ENCODE measurements around the gene MYO3B.

MYO3B gene

DNA sequence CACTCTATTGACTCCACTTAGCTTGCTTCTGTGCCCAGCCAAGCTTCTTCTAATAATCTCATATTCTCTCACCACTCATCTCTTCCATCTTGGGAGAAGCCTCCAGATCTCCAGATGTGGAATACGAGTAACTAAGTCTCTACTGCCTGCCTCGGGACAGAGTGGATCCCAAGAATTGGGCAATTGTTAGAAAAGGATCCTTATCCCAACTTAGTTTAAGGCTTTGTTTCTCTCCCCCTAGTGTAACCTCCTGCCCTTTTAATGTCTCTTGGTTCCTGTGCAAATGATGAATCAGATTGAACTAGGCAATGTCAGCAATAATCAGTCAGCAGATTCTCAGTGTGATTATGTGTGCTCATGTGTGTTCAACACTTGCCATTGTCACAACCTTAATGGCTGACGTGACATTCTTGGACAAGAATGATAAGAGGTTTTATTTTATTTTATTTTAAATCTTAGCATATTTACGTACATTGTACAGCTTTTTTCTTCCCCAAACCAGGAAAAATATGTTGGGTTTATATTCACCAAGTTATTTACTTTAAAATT is 59.7 kb downstream of the MYO3B start:
- no peak for DNase-seq

DNA sequence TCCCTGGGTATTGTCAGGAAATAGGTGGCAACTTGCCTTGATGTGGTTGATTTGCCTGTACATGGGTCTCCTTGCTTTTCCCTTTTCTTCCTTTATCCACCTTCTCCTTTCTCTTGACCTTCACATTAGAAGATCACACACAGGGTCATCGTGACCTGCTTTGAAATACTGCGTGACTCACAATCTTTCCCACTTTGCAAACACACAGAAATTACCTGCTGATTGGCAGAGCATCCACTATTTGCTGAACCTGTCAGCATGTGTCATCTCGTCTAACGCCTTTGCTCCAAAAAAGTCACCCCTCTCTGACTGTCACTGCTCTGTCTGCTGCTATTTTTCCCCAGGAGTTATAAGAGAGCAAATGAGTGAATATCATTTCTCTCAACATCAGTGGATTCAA is 60.8 kb downstream of the MYO3B start:
- DNase-seq: no peak

DNA sequence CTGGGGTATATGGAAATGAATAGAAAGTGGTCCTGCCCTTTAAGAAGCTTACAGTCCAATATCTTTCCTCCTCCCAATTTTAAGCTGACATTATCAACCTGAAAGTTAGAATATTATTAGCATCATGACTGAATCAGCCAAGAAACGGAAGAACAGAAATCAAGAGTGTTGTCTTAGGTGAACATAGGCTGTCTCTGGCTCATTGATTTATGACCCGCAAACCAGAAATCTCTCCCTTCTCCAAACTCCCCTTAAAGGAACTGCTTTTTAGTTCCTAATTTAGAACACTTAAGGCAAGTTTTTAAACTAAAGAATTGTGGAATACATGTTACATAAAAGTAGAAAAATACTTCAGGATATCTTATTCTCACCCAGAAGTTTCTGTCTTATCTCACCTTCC is 62.7 kb downstream of the MYO3B start:
- no peak for DNase-seq

DNA sequence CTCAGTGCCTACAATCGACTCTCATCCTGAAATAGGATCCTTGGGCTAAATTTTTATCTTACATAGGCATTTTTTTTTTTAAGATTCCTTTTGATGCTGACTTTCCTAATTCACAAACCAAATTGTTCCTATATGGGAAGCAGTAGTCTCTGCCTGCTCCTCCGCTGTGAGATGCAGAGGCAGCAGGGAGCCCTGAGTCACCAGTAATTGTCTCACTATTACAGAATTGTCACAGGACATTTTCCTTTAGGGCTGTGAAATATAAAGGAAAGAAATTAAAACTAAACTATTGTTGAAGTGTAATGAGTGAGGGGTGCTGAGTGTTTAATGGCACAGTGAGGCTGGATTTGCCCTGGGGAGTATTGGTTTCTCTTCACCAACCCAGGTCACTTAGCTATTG is 63.8 kb downstream of the MYO3B start:
- no peak for DNase-seq

DNA sequence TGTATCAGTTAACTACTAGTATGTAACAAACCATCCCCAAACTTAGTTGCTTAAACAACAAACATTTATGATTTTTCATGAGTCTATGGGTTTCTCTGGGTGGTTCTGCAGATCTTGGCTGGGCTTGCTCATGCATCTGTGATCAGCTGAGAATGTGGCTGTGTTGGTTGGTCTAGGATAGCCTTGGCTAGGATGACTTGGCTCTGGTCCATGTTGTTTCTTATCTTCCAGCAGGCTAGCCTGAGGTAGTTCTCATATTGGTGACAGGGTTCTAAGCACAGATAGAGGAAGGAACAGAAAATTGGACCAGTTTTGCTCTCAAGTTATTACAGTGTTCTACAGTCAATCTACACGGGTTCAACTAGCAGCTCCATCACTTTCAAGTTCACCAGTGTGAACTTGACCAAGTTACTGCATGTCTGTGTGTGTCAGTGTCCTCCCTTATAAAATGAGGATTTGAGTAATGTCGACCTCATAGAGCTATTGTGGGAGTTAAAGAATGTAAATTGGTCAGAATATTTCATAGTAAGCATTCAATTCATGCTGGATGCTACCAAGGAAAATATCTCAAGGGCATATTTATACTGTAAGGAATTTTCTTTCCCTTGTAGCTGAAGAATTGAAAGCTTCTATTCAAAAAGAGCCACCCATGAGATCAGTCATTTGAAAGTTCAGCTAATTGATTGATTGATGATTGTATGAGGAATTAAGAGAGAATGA is 65.3 kb downstream of the MYO3B start:
- peak; percentile 5 for DNase-seq

DNA sequence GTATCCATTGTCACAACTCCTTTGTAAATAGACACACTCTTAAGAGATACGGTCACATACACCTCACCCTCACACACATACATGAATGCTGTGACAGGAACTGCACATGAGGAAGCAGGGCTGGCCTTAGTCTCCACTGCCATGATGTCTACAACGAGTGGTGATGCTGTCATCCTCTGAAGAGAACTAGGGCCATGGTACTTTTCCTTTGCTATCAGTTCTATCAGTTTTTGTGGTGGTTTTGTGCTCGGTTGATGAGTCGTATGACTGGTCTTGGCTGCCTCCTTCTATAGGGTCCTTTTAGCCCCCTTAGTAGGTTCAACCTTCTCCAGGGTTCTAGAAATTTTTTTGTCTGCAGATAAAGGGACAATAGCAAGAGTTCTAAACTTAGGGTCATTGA is 66.0 kb downstream of the MYO3B start:
- no peak for DNase-seq

DNA sequence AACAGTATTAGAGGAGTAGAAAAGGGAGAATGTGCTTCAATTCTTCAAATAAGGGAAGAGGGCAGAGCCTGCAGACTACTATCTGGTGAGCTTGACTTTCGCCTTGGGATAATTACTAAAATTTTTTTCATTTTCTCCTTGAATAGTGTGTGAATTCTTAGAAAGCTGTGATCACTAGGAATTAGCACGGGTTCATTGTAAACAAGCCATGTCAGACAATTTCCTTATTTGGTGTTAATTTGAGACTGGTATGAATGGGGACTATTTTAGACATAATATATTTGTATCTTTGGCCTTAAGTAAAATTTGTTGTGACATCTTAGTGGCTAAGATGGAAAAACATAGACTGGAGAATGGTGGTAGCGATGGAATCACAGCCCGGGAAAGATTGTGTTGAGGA is 66.6 kb downstream of the MYO3B start:
- no peak for DNase-seq

DNA sequence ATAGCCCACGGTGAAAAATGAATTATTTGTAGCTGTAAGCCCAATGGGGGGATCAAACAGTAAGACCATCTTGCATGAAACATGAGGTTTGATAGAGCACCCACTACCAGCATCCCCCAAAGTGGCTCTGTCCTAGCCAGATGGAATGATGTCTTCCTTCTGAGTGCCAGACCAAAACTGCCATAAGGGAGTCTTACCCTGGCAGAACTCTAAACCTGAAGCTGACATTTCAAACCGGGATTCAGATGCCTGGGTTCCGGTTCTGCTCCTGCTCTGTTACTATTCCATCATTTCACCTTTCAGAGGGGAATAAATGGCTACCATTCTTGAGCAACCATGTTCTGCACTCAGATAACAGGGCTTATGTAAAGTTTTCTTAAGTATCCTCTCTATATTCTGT is 67.4 kb downstream of the MYO3B start:
- DNase-seq: no peak

DNA sequence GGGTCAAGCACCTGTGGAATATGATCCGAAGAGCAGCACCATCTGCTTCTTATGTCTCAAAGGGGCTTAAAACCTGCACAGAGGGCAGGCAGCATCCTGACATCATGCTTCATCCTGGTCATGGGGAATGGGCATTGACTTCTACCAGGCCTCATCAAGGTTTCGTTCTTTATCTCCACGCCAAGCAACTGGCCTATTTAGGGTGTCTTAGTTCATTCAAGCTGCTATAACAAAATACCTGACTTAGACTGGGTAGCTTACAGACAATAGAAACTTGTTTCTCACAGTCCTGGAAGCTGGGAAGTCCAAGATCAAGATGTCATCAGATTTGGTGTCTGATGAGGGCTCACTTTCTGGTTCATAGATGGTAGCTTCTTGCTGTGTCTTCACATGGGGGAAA is 69.4 kb downstream of the MYO3B start:
- DNase-seq: no peak

DNA sequence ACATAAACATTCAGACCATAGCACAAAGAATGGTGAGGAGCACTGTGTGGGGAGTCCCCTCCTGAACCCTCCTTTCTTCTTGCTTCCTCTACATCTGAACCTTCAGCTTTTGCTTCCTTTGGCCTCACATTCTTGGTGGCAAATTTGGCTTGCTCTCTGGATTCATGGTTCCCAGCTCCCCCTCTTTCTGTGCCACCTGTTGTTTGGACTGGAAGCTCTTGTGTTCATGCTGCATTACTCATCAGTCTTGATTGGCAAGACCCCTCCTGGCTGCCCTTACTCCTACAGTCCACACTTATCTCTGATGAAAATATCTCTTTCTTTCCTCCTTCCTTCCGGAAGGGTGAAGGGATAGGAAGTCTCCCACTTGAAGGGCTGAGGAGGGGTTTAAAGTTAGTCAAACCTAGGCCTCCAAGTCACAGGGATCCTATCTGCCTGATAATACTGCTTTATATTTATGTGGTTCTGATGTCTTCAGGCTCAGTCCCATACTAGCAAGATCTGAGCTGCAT is 70.0 kb downstream of the MYO3B start:
- DNase-seq: no peak

DNA sequence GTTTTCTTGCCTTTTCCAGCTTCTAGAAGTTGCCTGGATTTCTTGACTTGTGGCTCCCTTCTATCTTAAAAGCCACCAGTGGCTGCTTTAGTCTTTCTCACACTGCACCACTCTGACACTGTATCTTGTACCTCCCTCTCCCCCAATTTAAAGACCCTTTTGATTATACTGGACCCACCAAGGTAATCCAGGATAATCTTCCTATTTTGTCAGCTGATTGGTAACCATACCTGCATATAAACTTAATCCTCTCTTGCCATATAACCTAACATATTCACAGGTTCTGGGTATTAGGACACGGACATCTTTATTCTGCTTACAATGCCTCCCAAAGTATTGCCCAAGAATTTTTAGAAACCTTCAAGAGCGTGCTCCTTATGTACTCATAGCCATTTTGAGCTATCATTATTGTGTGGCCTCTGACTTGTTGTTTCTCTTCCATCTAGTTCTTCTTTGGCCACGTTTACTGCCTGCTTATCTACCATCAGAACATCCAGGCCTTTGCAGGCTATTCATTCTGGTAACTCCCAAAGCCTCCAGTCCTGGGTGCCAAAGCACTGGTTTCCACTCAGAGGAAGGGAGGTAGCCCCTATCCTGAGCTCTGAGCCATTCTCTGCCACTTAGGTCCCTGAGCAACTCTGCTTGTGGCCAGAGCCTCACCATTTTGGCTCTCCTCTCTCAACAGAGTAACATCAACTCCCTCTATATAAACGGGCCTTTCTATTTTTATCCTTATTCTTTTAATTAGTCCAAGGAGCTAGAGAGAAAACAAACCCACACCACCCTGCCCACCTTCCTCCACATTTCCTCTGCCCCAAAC is 70.8 kb downstream of the MYO3B start:
- DNase-seq: no peak

DNA sequence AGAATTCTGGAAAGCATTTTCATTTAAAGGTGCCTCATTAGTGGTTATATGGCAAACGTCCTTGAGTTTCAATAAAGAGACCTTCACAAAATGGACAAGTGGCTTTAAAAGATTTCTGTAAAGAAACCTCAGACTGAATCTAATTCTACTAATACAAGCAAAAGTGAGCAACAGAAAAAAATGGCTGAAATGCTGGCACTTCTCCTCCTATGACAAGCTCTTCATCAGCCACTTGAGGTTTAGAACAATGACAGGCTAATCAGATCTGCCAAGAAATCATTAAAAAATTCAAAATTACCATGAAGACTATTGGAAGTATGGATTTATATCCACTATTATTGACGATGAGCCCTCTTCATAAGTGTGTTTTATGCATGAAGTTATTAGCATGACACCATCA is 71.8 kb downstream of the MYO3B start:
- DNase-seq: no peak

DNA sequence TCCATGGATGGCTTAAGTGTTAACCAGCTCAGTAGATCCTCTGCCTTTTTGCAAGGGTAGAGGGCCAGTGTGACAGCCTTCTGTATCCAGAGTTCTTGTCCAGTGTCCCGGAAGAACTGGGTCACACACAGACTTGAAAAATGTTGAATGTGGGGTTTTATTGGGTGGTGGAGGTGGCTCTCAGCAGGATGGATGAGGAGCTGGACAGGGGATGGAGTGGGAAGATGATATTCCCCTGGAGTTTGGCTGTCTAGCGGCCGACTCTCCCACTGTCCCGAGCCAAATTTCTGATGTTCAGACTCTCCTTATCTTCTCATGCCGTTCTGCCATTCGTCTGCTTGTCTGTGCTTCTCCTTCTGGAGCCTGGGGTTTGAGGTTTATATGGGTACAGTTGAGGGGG is 72.6 kb downstream of the MYO3B start:
- DNase-seq: no peak

DNA sequence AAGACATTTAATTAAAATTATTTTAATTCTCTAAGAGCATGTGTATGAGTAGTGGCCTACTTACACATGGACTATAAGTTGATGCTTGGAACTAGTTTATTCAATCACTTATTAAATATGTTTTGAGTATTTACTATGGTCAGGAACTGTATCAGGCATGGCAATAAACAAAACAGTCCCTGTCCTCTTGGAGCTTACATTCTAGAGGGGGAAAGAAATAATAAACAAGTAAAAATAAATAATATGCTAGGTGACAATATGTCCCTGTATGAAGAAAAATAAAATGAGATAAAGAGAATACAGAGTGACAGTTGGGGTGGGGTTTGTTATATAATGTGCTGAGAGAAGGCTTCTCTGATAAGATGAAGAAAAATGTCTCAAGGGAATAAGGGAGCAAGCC is 74.5 kb downstream of the MYO3B start:
- DNase-seq: no peak

DNA sequence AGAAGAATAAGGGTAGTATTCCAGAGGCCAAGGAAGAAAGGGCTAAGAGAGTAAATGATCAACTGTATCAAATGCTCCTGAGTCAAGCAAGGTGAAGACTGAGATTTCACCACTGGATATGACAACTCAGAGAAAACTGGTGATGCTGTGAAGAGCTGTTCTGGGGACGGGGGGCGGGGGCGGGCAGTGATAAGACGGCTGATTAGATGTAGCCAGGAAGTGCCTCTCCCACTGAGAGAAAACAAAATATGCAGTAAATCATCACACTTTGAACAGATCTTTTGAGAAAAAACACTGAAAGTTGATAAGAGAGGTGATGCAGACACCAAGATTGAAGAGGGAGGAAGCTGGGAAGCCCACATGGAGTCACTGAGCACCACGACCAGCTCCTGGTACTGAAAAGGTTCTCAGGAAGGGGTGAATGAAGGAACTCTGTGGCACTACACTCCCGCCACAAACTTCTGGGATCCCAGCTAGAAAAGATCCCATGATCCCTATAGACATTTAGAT is 75.8 kb downstream of the MYO3B start:
- no peak for DNase-seq

DNA sequence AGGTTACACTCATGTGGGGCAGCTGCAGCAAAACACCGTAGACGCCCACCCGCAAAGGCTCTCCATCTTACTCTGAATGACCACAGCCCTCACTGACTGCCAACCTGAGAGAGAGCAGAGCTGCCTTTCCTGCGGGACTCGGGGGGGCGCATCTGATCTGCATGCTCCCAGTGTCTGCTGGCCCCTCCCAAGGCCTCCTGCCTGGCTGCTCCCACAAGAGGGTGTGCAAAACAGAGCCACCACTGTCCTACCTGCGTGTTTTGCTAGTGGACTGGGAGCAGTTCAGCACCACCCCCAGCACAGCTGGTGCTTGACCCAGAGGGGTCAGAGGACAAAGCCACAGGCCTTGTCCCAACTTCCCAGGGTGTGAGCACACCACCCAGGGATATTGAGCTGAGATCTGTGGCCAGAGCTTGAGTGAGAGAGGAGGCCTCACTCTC is 76.4 kb downstream of the MYO3B start:
- DNase-seq: no peak

DNA sequence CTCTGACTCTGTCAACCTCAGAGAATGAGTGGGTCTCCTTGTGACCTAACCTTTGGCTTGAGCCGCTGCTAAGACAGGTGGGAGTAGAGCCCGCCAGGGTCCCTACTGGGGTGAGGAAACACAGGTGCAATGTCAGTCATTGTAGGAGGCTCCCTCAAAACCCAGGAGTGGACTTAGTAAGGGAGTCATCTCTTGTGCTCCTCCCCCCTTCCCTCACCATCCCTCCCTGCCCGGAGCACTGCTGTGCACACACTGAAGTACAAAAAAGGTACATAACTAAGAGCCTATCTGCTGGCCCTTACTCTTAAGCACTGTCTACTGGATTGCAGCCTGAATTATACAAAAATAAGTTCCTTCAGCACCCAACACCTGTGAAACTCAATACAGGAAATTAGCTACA is 77.2 kb downstream of the MYO3B start:
- no peak for DNase-seq

DNA sequence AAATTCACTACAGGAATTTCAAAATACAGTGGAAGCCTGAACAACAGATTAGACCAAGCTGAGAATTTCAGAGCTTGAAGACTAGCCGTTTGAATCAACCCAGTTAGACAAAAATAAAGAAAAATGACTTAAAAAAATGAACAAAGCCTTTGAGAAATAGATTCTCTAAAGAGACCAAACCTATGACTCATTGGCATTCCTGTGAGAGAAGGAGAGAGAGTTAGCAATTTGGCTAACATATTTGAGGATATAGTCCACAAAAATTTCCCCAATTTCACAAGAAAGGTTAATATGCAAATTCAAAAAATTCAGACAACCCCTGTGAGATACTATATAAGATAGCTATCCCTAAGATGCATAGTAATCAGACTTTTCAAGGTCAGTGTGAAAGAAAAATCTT is 78.0 kb downstream of the MYO3B start:
- peak; percentile 50 for DNase-seq

DNA sequence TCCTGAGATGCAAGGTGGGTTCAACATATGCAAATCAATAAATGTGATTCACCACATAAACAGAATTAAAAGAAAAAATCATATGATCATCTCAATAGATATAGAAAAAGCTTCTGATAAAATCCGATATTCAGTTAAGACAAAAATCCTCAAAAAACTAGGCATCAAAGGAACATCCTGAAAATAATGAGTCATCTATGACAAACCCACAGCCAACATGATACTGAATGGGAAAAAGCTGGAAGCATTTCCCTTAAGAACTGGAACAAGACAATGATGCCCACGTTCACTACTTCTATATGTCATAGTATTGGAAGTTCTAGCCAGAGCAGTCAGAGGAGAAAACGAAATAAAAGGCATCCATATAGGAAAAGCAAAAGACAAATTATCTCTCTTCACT is 80.4 kb downstream of the MYO3B start:
- DNase-seq: peak; percentile 6

DNA sequence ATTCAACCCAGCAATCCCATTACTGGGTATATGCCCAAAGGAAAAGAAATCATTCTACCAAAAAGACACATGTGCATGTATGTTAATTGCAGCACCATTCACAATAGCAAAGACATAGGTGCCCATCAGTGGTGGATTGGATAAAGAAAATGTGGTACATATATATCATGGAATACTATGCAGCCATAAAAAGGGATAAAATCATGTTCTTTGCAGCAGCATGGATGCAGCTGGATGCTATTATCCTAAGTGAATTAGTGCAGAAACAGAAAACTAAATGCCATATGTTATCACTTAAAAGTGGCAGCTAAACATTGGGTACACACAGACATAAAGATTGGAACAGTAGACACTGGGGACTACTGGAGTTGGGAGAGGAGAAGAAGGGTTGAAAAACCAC is 82.2 kb downstream of the MYO3B start:
- no peak for DNase-seq

DNA sequence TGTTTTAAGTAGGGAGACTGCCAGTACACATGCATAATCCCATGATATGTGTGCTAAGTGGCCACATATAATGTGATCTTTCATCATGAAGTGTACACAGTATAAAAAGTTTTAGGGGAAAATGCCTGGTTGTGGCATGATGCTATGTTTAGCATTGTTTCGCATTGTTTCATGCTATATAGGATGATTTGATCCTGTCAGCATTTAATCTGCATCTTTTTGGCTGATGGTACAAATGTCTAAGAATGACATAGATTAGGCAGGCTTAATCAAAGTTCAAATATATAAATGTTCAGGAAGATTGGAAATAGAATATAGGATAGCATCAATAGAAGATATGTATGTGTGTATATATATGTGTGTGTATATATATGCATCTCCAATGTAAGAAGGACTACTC is 83.6 kb downstream of the MYO3B start:
- DNase-seq: no peak

DNA sequence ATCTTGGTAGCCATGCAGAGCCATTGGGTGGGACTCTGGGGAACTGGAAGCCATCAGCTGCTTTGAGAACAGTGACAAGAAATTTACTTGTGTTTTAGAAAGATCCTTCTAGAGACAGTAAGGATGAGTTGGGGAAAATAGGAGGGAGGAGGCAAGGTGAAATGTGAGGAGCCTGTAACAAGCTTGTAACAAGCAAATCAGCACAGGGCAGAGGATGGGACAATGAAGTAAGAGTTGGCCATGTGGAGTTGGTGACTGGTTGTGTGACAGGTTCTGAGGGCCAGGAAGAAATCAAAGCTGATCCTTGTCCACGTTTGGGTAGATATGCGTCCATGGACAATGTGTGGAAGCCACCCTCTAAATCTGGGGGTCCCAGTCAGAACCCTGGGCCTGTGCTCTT is 84.4 kb downstream of the MYO3B start:
- no peak for DNase-seq

DNA sequence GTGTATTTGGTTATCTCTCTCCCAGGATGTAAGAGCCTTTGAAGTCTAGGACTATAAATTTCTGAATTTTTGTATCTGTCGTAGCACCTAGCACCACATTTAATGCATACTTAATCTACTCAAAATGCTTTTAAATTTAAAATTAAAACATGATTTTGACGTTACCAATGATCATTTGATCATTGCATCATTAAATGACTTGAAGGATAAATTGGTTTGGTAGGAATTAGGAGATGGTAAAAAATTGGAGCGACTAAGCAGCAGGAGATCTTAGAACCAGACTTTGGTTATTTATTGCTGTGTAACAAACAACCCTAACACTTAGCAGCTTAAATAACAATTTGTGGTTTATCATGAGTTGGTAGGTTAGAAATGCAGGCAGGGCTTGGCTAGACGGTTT is 84.9 kb downstream of the MYO3B start:
- no peak for DNase-seq

Measured in EL (cell line).